ENCODE measurements around the gene KRT7. TPM values are rescaled to one million over a fixed set of nuclear protein-coding genes. Genes with fewer than 3 reads are reported as not detected.

Gene KRT7
- total and polyA plus RNA-seq, 5 donors from 2014 or later, result 0.56 to 1.4 TPM; not detected in 3

GRCh38 chr12:52242442-52243258 is 9.6 kb downstream of the KRT7 start:
- Mint-ChIP-seq H3K27me3 (no peaks in the 10 kb centered on the region), H3K27ac (no peak overlapping the region), H3K4me3 (no peak overlapping the region), H3K36me3 (no peaks in the 10 kb centered on the region), H3K9me3 (no peaks in the 10 kb centered on the region), H3K4me1 (peaks cover 0 to 15% (median 5%) of the 10 kb centered on the region in 4 donors)
- H3K4me3 ChIP-seq (ENCODE audit: low read depth, low read length), result no peak overlapping the region
- no peak overlapping the region for H3K27ac ChIP-seq (ENCODE audit: insufficient read depth, low read length, poor library complexity, severe bottlenecking)
- no peaks in the 10 kb centered on the region for H3K9me3 ChIP-seq (ENCODE audit: control insufficient read depth in 2 of 2, low read length in 2 of 2)
- H3K4me1 ChIP-seq (ENCODE audit: control insufficient read depth, insufficient read depth, low read length, poor library complexity, severe bottlenecking), result peaks cover 7% of the 10 kb centered on the region
- no peaks in the 10 kb centered on the region for H3K27me3 ChIP-seq (ENCODE audit: control insufficient read depth, insufficient read depth, low read length)
- H3K36me3 ChIP-seq (ENCODE audit: control insufficient read depth, insufficient read depth, low read length), result no peaks in the 10 kb centered on the region
- ATAC-seq (ENCODE audit: low read depth in 2 of 2) (no peak), DNase-seq (no peak)

- Mint-ChIP-seq H3K36me3 (no peaks in the 10 kb centered on the region), H3K27me3 (no peaks in the 10 kb centered on the region), H3K9me3 (no peaks in the 10 kb centered on the region), H3K27ac (peak overlapping the region in 2 of 3 donors; percentile 76 to 96), H3K4me1 (peaks cover 0 to 15% (median 5%) of the 10 kb centered on the region in 4 donors), H3K4me3 (no peak overlapping the region)
- Histone ChIP-seq H3K9me3 (ENCODE audit: control insufficient read depth in 2 of 2, low read length in 2 of 2) (no peaks in the 10 kb centered on the region), H3K4me3 (ENCODE audit: low read depth, low read length) (no peak overlapping the region), H3K27ac (ENCODE audit: insufficient read depth, low read length, poor library complexity, severe bottlenecking) (no peak overlapping the region), H3K27me3 (ENCODE audit: control insufficient read depth, insufficient read depth, low read length) (no peaks in the 10 kb centered on the region), H3K36me3 (ENCODE audit: control insufficient read depth, insufficient read depth, low read length) (no peaks in the 10 kb centered on the region), H3K4me1 (ENCODE audit: control insufficient read depth, insufficient read depth, low read length, poor library complexity, severe bottlenecking) (peaks cover 7% of the 10 kb centered on the region)
- ATAC-seq (ENCODE audit: low read depth in 2 of 2), result no peak
- no peak for DNase-seq
Measured at GRCh38 chr12:52243259-52243855, 10.3 kb downstream of the KRT7 start.

GRCh38 chr12:52243856-52244614 is 11.0 kb downstream of the KRT7 start:
- H3K4me1 Mint-ChIP-seq, result peaks cover 0 to 15% (median 5%) of the 10 kb centered on the region in 4 donors
- H3K4me3 Mint-ChIP-seq, result no peak overlapping the region
- no peaks in the 10 kb centered on the region for H3K36me3 ChIP-seq (ENCODE audit: control insufficient read depth, insufficient read depth, low read length)
- DNase-seq (peak in 1 of 3 donors; percentile 69), ATAC-seq (ENCODE audit: low read depth in 2 of 2) (peak; percentile 80)
- no peaks in the 10 kb centered on the region for H3K9me3 ChIP-seq (ENCODE audit: control insufficient read depth in 2 of 2, low read length in 2 of 2)
- no peaks in the 10 kb centered on the region for H3K36me3 Mint-ChIP-seq
- no peaks in the 10 kb centered on the region for H3K9me3 Mint-ChIP-seq
- no peaks in the 10 kb centered on the region for H3K27me3 ChIP-seq (ENCODE audit: control insufficient read depth, insufficient read depth, low read length)
- peaks cover 7% of the 10 kb centered on the region for H3K4me1 ChIP-seq (ENCODE audit: control insufficient read depth, insufficient read depth, low read length, poor library complexity, severe bottlenecking)
- H3K27ac Mint-ChIP-seq, result peak overlapping the region; percentile 71 to 96 (median 76)
- no peak overlapping the region for H3K4me3 ChIP-seq (ENCODE audit: low read depth, low read length)
- H3K27me3 Mint-ChIP-seq, result no peaks in the 10 kb centered on the region
- no peak overlapping the region for H3K27ac ChIP-seq (ENCODE audit: insufficient read depth, low read length, poor library complexity, severe bottlenecking)

GRCh38 chr12:52244615-52244994 is 11.6 kb downstream of the KRT7 start:
- Histone ChIP-seq H3K4me3 (ENCODE audit: low read depth, low read length) (no peak overlapping the region), H3K9me3 (ENCODE audit: control insufficient read depth in 2 of 2, low read length in 2 of 2) (no peaks in the 10 kb centered on the region), H3K27me3 (ENCODE audit: control insufficient read depth, insufficient read depth, low read length) (no peaks in the 10 kb centered on the region), H3K36me3 (ENCODE audit: control insufficient read depth, insufficient read depth, low read length) (no peaks in the 10 kb centered on the region), H3K27ac (ENCODE audit: insufficient read depth, low read length, poor library complexity, severe bottlenecking) (no peak overlapping the region), H3K4me1 (ENCODE audit: control insufficient read depth, insufficient read depth, low read length, poor library complexity, severe bottlenecking) (peaks cover 7% of the 10 kb centered on the region)
- H3K36me3 Mint-ChIP-seq, result no peaks in the 10 kb centered on the region
- H3K4me3 Mint-ChIP-seq, result no peak overlapping the region
- H3K9me3 Mint-ChIP-seq, result no peaks in the 10 kb centered on the region
- peaks cover 2% of the 10 kb centered on the region for H3K27me3 Mint-ChIP-seq
- peak overlapping the region in 2 of 3 donors; percentile 76 to 96 for H3K27ac Mint-ChIP-seq
- DNase-seq (no peak), ATAC-seq (ENCODE audit: low read depth in 2 of 2) (no peak)
- peaks cover 0 to 18% (median 5%) of the 10 kb centered on the region in 4 donors for H3K4me1 Mint-ChIP-seq

- Mint-ChIP-seq H3K4me3 (no peak overlapping the region), H3K36me3 (peaks cover 4% of the 10 kb centered on the region), H3K9me3 (no peaks in the 10 kb centered on the region), H3K4me1 (peaks cover 0 to 23% (median 6%) of the 10 kb centered on the region in 4 donors), H3K27me3 (peaks cover 5% of the 10 kb centered on the region), H3K27ac (no peak overlapping the region)
- ATAC-seq (ENCODE audit: low read depth in 2 of 2) (no peak), DNase-seq (no peak)
- Histone ChIP-seq H3K27ac (ENCODE audit: insufficient read depth, low read length, poor library complexity, severe bottlenecking) (no peak overlapping the region), H3K4me3 (ENCODE audit: low read depth, low read length) (no peak overlapping the region), H3K9me3 (ENCODE audit: control insufficient read depth in 2 of 2, low read length in 2 of 2) (no peaks in the 10 kb centered on the region), H3K4me1 (ENCODE audit: control insufficient read depth, insufficient read depth, low read length, poor library complexity, severe bottlenecking) (peaks cover 7% of the 10 kb centered on the region), H3K27me3 (ENCODE audit: control insufficient read depth, insufficient read depth, low read length) (no peaks in the 10 kb centered on the region), H3K36me3 (ENCODE audit: control insufficient read depth, insufficient read depth, low read length) (no peaks in the 10 kb centered on the region)
Measured at GRCh38 chr12:52245259-52245961, 12.4 kb downstream of the KRT7 start.

- Mint-ChIP-seq H3K4me1 (peaks cover 0 to 24% (median 6%) of the 10 kb centered on the region in 4 donors), H3K36me3 (peaks cover 4% of the 10 kb centered on the region), H3K27me3 (peaks cover 5% of the 10 kb centered on the region), H3K4me3 (no peak overlapping the region), H3K27ac (peak overlapping the region in 1 of 3 donors; percentile 44), H3K9me3 (no peaks in the 10 kb centered on the region)
- no peak overlapping the region for H3K4me3 ChIP-seq (ENCODE audit: low read depth, low read length)
- no peaks in the 10 kb centered on the region for H3K27me3 ChIP-seq (ENCODE audit: control insufficient read depth, insufficient read depth, low read length)
- no peak for ATAC-seq (ENCODE audit: low read depth in 2 of 2)
- peaks cover 7% of the 10 kb centered on the region for H3K4me1 ChIP-seq (ENCODE audit: control insufficient read depth, insufficient read depth, low read length, poor library complexity, severe bottlenecking)
- no peak for DNase-seq
- no peaks in the 10 kb centered on the region for H3K36me3 ChIP-seq (ENCODE audit: control insufficient read depth, insufficient read depth, low read length)
- no peaks in the 10 kb centered on the region for H3K9me3 ChIP-seq (ENCODE audit: control insufficient read depth in 2 of 2, low read length in 2 of 2)
- no peak overlapping the region for H3K27ac ChIP-seq (ENCODE audit: insufficient read depth, low read length, poor library complexity, severe bottlenecking)
Measured at GRCh38 chr12:52245962-52246569, 13.0 kb downstream of the KRT7 start.
